CD14-positive monocyte (primary cell): Measurements from ENCODE around the gene ZNF747. TPM values are rescaled to one million over a fixed set of nuclear protein-coding genes. Genes with fewer than 3 reads are reported as not detected.

Experiments
- DNase-seq, 3 donors: peaks; one replicate each; pipeline ENCODE4 v3.0.0-alpha.2; 2011 to 2022
- H2AFZ ChIP-seq: 2 replicates; pipeline ENCODE4 v1.6.0; 2012; ENCODE audit warnings: mild to moderate bottlenecking, low read depth, low read length, inconsistent platforms; ENCODE audit not compliant: insufficient read depth, poor library complexity, severe bottlenecking
- H3K27ac ChIP-seq, 2 donors: 1 replicate in 1 of 2; 2 replicates in 1 of 2; pipeline ENCODE4 v1.5.1; 2012 to 2013; ENCODE audit warnings: low read length in 2 of 2, control low read depth in 1 of 2, inconsistent platforms in 1 of 2, low read depth in 1 of 2, mild to moderate bottlenecking in 1 of 2
- H3K27me3 ChIP-seq, 2 donors: one replicate each; pipeline versions ENCODE4 v1.6.0 to v1.6.1; 2011 to 2013; ENCODE audit warnings: low read length in 2 of 2; ENCODE audit not compliant: control insufficient read depth in 2 of 2, insufficient read depth in 2 of 2
- H3K36me3 ChIP-seq, 2 donors: replicated peaks in 1 of 2; 1 replicate in 1 of 2; 2 replicates in 1 of 2; pipeline versions ENCODE4 v1.5.1 to v1.6.1; 2012 to 2013; ENCODE audit warnings: low read length in 2 of 2, control low read depth in 1 of 2, inconsistent platforms in 1 of 2, mild to moderate bottlenecking in 1 of 2; ENCODE audit not compliant: insufficient read depth in 2 of 2, control insufficient read depth in 1 of 2
- H3K4me1 ChIP-seq, 2 donors: 1 replicate in 1 of 2; 2 replicates in 1 of 2; pipeline versions ENCODE4 v1.5.1 to v1.6.1; 2012 to 2013; ENCODE audit warnings: low read length in 2 of 2, control low read depth in 1 of 2, inconsistent platforms in 1 of 2, mild to moderate bottlenecking in 1 of 2, moderate library complexity in 1 of 2; ENCODE audit not compliant: insufficient read depth in 2 of 2, control insufficient read depth in 1 of 2
- H3K4me2 ChIP-seq: replicated peaks from 2 replicates; pipeline ENCODE3; 2012; ENCODE audit warnings: low read length, moderate library complexity, mild to moderate bottlenecking; ENCODE audit not compliant: poor library complexity, severe bottlenecking; ENCODE audit errors: extremely low read depth
- H3K4me3 ChIP-seq, 3 experiments: fragments of 200-600 bp in 1 of 3; sonication (generic) in 1 of 3; replicated peaks in 1 of 3; 1 replicate in 2 of 3; 2 replicates in 1 of 3; pipeline ENCODE4 v1.5.1; 2011 to 2013; ENCODE audit warnings: low read length in 3 of 3, mild to moderate bottlenecking in 3 of 3, control low read depth in 2 of 3, low read depth in 2 of 3, inconsistent platforms in 1 of 3, moderate library complexity in 1 of 3
- H3K79me2 ChIP-seq: 2 replicates; pipeline ENCODE4 v1.6.0; 2012; ENCODE audit warnings: mild to moderate bottlenecking, control low read depth, inconsistent platforms, low read length, moderate library complexity; ENCODE audit not compliant: insufficient read depth
- H3K9ac ChIP-seq: 2 replicates; pipeline ENCODE4 v1.6.0; 2017; ENCODE audit warnings: low read length, mild to moderate bottlenecking; ENCODE audit not compliant: insufficient read depth, poor library complexity, severe bottlenecking
- H3K9me3 ChIP-seq, 2 donors: replicated peaks in 1 of 2; 1 replicate in 1 of 2; 2 replicates in 1 of 2; pipeline versions ENCODE4 v1.5.1 to v1.6.1; 2012 to 2013; ENCODE audit warnings: low read length in 2 of 2, control low read depth in 1 of 2; ENCODE audit not compliant: control insufficient read depth in 1 of 2, insufficient read depth in 1 of 2
- H4K20me1 ChIP-seq: 2 replicates; pipeline ENCODE4 v1.6.0; 2012; ENCODE audit warnings: mild to moderate bottlenecking, low read length, control low read depth, moderate library complexity; ENCODE audit not compliant: insufficient read depth
- H3K27ac Mint-ChIP-seq, 7 donors: one replicate each; pipeline ENCODE4 v1.8.0; 2020; ENCODE audit warnings: mild to moderate bottlenecking in 7 of 7, mixed read lengths in 7 of 7, moderate library complexity in 6 of 7, inconsistent platforms in 2 of 7
- H3K27me3 Mint-ChIP-seq, 3 donors: one replicate each; pipeline ENCODE4 v1.8.0; 2021 to 2022; ENCODE audit warnings: low read depth in 3 of 3, mild to moderate bottlenecking in 3 of 3, mixed read lengths in 3 of 3, moderate library complexity in 3 of 3, inconsistent platforms in 1 of 3
- H3K36me3 Mint-ChIP-seq, 2 donors: one replicate each; pipeline ENCODE4 v1.8.0; 2020; ENCODE audit warnings: mixed read lengths in 2 of 2, inconsistent platforms in 1 of 2, mild to moderate bottlenecking in 1 of 2
- H3K4me1 Mint-ChIP-seq: one replicate; pipeline ENCODE4 v1.8.0; 2020; ENCODE audit warnings: mild to moderate bottlenecking, mixed read lengths
- H3K4me3 Mint-ChIP-seq, 2 donors: one replicate each; pipeline ENCODE4 v1.8.0; 2020; ENCODE audit warnings: mild to moderate bottlenecking in 2 of 2, mixed read lengths in 2 of 2, moderate library complexity in 1 of 2
- H3K9me3 Mint-ChIP-seq, 7 donors: one replicate each; pipeline ENCODE4 v1.8.0; 2020 to 2022; ENCODE audit warnings: mixed read lengths in 7 of 7, mild to moderate bottlenecking in 6 of 7, moderate library complexity in 6 of 7, inconsistent platforms in 2 of 7
- WGBS: methylation state at CpG from one replicate; pipeline ENCODE4 v1.1.5; 2013; ENCODE audit warnings: missing lambda C conversion rate; ENCODE audit not compliant: insufficient coverage; 5-methylcytosine and 5-hydroxymethylcytosine counted together
- intact Hi-C, 2 donors: fragments of 100-400 bp; cut with micrococcal nuclease; formaldehyde crosslinking; loops; one replicate each; pipeline versions ENCODE4 v1.15.0 to v1.15.1; 2023
- polyA plus RNA-seq, 3 donors: library from polyadenylated mRNA; depleted of rRNA in 1 of 3; unstranded in 2 of 3; stranded (reverse) in 1 of 3; fragments of 300-500 nt in 2 of 3; fragments of >200 nt in 1 of 3; fragmentation: Illumina TruSeq in 2 of 3; gene quantifications; 1 replicate in 2 of 3; 2 replicates in 1 of 3; pipeline ENCODE4 v1.2.3, GENCODE V29; 2012 to 2021
- TF ChIP-seq, protein P1 (sequence below): fragments of 200-600 bp; IDR thresholded peaks from one replicate; pipeline ENCODE4 v1.8.0; 2022; ENCODE audit warnings: antibody characterized with exemption, mild to moderate bottlenecking

The ZNF747 gene
- polyA plus RNA-seq, 3 donors: 4.1 to 6.6 (median 4.4) TPM

DNA sequence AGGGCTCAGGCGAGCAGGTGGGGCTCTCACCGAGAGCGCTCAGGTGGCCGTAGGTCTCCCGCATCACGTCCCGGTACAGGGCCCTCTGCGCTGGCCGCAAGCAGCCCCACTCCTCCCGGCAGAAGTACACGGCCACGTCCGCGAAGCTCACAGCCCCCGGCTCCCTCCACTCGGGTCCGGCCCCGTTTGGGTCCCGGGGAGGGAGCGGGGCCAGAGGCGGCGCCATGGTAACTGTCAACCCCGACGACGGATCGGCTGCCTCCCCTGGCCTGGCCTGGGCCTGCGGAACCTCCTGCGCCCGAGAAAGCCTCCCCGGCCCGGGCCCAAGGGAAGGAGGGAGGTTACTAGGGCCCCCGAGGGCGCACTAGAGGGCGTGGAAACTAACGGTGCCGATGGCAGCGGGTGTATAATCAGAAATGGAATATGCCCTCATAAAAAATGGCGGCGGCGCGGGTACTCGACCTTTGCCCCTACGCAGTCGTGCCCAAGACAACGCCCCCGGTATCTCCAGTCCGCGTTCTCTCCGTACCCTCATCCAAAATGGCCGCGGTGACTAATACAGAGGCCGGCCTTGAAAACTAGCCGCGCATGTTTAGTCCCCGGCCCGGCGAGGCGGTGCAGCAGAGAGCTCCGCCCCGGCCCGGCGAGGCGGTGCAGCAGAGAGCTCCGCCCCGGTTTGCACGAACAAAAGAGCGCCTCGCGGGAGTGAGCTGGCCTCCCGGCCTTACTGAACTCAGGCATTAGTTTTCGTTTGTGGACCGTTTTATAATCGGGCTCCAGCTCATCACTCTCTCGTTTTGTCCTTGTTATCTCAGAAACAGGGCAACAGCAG lies 23.5 kb upstream of the ZNF747 start, which contains the start of gene ZNF764:
Gene ZNF764, minus strand, starts transcription at position 418 of the 832 bp plus-strand sequence. Its CDS starts 192 bp downstream, at position 226.
- TF ChIP-seq, protein P1, sequence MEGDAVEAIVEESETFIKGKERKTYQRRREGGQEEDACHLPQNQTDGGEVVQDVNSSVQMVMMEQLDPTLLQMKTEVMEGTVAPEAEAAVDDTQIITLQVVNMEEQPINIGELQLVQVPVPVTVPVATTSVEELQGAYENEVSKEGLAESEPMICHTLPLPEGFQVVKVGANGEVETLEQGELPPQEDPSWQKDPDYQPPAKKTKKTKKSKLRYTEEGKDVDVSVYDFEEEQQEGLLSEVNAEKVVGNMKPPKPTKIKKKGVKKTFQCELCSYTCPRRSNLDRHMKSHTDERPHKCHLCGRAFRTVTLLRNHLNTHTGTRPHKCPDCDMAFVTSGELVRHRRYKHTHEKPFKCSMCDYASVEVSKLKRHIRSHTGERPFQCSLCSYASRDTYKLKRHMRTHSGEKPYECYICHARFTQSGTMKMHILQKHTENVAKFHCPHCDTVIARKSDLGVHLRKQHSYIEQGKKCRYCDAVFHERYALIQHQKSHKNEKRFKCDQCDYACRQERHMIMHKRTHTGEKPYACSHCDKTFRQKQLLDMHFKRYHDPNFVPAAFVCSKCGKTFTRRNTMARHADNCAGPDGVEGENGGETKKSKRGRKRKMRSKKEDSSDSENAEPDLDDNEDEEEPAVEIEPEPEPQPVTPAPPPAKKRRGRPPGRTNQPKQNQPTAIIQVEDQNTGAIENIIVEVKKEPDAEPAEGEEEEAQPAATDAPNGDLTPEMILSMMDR: no peak
- Histone ChIP-seq H3K27me3 (no peaks in the 10 kb centered on the region), H3K4me1 (peaks cover 49 to 61% of the 10 kb centered on the region in 2 donors), H3K4me3 (peak within 1 kb of the TSS; percentile 61 to 93 (median 80)), H3K36me3 (peaks cover 12 to 16% of the 10 kb centered on the region in 2 donors), H2AFZ (peak within 1 kb of the TSS; percentile 99), H3K4me2 (peak within 1 kb of the TSS; percentile 95), H4K20me1 (peaks cover 2% of the 10 kb centered on the region), H3K9me3 (no peaks in the 10 kb centered on the region), H3K79me2 (peaks cover 26% of the 10 kb centered on the region), H3K27ac (peak within 1 kb of the TSS; percentile 76 to 80), H3K9ac (peak within 1 kb of the TSS; percentile 91)
- intact Hi-C loops: loop anchor here (2.0 to 10.0 kb wide), 4 partner anchors 15 to 57 kb away; partner anchors contain the start of genes ZNF689 (in 1 of the 2), ZNF747 (in 1 of the 2) and ZNF768 (in 1 of the 2)
- H3K4me1 Mint-ChIP-seq: peaks cover 56% of the 10 kb centered on the region
- H3K36me3 Mint-ChIP-seq: peaks cover 13 to 26% of the 10 kb centered on the region in 2 donors
- under 1% methylated on average over 71 of the region's 74 CpGs for WGBS
- peak; percentile 96 to 97 (median 96) for DNase-seq
- H3K27ac Mint-ChIP-seq: peak within 1 kb of the TSS; percentile 92 to 98 (median 95)
- H3K4me3 Mint-ChIP-seq: peak within 1 kb of the TSS; percentile 83 to 88
- peaks cover 0 to 5% (median 0%) of the 10 kb centered on the region in 3 donors for H3K27me3 Mint-ChIP-seq
- H3K9me3 Mint-ChIP-seq: no peaks in the 10 kb centered on the region

DNA sequence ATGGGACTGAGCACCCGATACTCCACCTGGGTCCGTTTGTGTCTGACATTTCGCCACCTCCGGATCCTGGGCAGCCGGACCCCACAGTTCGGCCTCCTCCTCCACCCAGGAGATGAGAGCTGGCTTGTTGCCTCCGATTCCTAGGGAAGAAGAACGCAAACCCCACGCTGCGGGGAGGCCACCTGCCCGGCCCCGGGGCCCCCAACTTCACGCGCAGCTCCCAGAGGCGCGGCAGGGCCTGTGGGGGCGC lies 23.0 kb upstream of the ZNF747 start:
- H3K27ac Mint-ChIP-seq: peak overlapping the region in 6 of 7 donors; percentile 65 to 95 (median 86)

More for the DNA sequence above, 23.0 kb upstream of the ZNF747 start:
- peak overlapping the region; percentile 83 to 88 for H3K4me3 Mint-ChIP-seq
- H3K4me1 Mint-ChIP-seq: peaks cover 59% of the 10 kb centered on the region
- peaks cover 14 to 27% of the 10 kb centered on the region in 2 donors for H3K36me3 Mint-ChIP-seq
- H4K20me1 ChIP-seq: peaks cover 6% of the 10 kb centered on the region
- TF ChIP-seq, protein P1: peak; percentile 13
- H3K9me3 Mint-ChIP-seq: no peaks in the 10 kb centered on the region
- H3K4me1 ChIP-seq: peaks cover 54 to 66% of the 10 kb centered on the region in 2 donors
- peak overlapping the region; percentile 76 to 80 for H3K27ac ChIP-seq
- peaks cover 0 to 5% (median 2%) of the 10 kb centered on the region in 3 donors for H3K27me3 Mint-ChIP-seq
- peak overlapping the region; percentile 99 for H2AFZ ChIP-seq
- DNase-seq: no peak
- H3K79me2 ChIP-seq: peaks cover 32% of the 10 kb centered on the region
- no peaks in the 10 kb centered on the region for H3K9me3 ChIP-seq
- peaks cover 12 to 16% of the 10 kb centered on the region in 2 donors for H3K36me3 ChIP-seq
- H3K9ac ChIP-seq: peak overlapping the region; percentile 91
- peak overlapping the region; percentile 61 to 93 (median 80) for H3K4me3 ChIP-seq
- 1% methylated on average over 17 of the region's 17 CpGs for WGBS
- intact Hi-C loops: loop anchor here in 1 of 2 donors (2.0 to 10.0 kb wide), 2 partner anchors 15 to 57 kb away; partner anchors contain the start of gene ZNF689
- H3K27me3 ChIP-seq: no peaks in the 10 kb centered on the region
- H3K4me2 ChIP-seq: peak overlapping the region; percentile 95
